GOT3 (cell line): ENCODE data around the gene PCDHA10.
"Not testable (repeated sequence)": the region's sequence is repeated elsewhere in the genome, so short reads cannot be mapped to it uniquely, and the experiment has no call there.

ENCODE experiments used
- DNase-seq: peaks from one replicate; lab custom pipeline; 2025; ENCODE audit warnings: mixed read lengths; lab: John Stamatoyannopoulos, UW

The PCDHA10 gene

GRCh38 chr5:140840978-140841962 is 14.4 kb upstream of the PCDHA10 start, which contains the start of gene PCDHA8:
PCDHA8 (plus strand) TSS chr5:140841187; CDS start chr5:140841322, 135 bp downstream.
- no peak for DNase-seq

- no peak for DNase-seq
These were observed 12.6 kb upstream of the PCDHA10 start for GRCh38 chr5:140842798-140843733.

GRCh38 chr5:140848139-140849102 is 7.3 kb upstream of the PCDHA10 start, which contains the start of gene PCDHA9:
PCDHA9 (plus strand) TSS chr5:140848382; CDS start chr5:140848496, 114 bp downstream.
- not testable (repeated sequence) for DNase-seq

- DNase-seq, result not testable (repeated sequence)
These were observed 5.7 kb upstream of the PCDHA10 start for GRCh38 chr5:140849831-140850634.

GRCh38 chr5:140857177-140857986 is 1.7 kb downstream of the PCDHA10 start:
- no peak for DNase-seq

- DNase-seq, result no peak
These were observed 2.2 kb downstream of the PCDHA10 start for GRCh38 chr5:140857987-140858240.

GRCh38 chr5:140862441-140863295 is 7.0 kb downstream of the PCDHA10 start:
- no peak for DNase-seq

GRCh38 chr5:140868721-140869554 is 13.2 kb downstream of the PCDHA10 start, which contains the start of gene PCDHA11:
PCDHA11 (plus strand) TSS chr5:140868957; CDS start chr5:140869104, 147 bp downstream.
- no peak for DNase-seq

GRCh38 chr5:140869555-140869886 is 13.8 kb downstream of the PCDHA10 start:
- DNase-seq, result no peak

- DNase-seq, result no peak
These were observed 14.8 kb downstream of the PCDHA10 start for GRCh38 chr5:140870221-140871201.

GRCh38 chr5:140875085-140876065 is 19.7 kb downstream of the PCDHA10 start, which contains the start of gene PCDHA12:
PCDHA12 (plus strand) TSS chr5:140875308; CDS start chr5:140875473, 165 bp downstream.
- no peak for DNase-seq

GRCh38 chr5:140876541-140877261 is 21.0 kb downstream of the PCDHA10 start:
- not testable (repeated sequence) for DNase-seq

- no peak for DNase-seq
These were observed 21.5 kb downstream of the PCDHA10 start for GRCh38 chr5:140877262-140877581.

GRCh38 chr5:140881889-140882590 is 26.3 kb downstream of the PCDHA10 start, which contains the start of gene PCDHA13:
PCDHA13 (plus strand) TSS chr5:140882124; CDS start chr5:140882269, 145 bp downstream.
- no peak for DNase-seq
